GM21529 (cell line): ENCODE measurements around the gene PHLDB2.
"Not testable (repeated sequence)": the region's sequence is repeated elsewhere in the genome, so short reads cannot be mapped to it uniquely, and the experiment has no call there.

Experiments used
- ATAC-seq: cut with Tn5 transposase; IDR thresholded peaks from one replicate; pipeline ENCODE4 v1.9.1; 2021; ENCODE audit not compliant: unreplicated experiment

Gene PHLDB2

DNA sequence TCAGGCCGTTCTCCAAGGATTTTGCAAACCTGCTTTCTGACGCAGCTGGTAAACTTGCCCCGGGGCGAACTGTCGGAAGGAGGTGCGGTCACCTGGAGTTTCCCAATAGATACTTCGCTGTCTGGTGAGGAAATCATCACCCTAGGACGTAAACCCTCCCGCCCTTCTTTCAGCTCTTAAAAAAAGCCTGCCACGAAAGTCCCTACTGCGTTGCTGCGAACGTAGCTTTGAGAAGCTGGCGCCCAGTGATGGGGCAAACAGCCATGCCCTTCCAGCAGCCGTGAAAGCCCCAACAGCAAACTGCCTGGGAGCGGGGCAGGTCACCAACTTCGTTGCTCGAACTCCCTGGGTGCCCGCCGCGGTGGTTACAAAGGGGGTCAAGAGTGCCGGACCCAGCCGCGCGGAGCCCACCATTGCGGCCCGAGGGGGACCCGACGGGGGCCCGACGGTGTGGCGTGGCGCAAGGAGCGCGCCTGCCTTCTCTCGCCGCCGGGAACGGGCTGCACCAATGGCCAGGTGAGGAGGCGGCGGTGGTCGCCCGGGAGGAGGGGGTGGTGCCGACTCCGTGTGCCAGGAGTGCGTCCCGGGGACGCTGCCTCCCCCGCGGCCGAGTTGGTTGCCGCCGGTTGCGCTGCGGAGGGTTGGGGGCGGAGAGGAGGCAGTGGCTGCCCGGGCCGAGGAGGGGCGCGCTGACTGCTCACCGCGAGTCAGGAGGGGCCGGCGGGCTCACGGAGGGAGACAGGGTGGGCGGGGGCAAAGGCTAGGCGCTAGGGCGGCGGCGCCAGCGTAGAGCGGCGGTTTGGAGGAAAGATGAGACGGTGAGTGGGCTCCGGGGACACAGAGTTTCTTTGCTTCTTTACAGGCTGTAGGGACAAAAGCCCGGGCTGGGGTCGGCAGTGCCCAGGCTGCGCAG, at the start of gene PHLDB2:
Gene PHLDB2 (plus strand): TSS at position 205 of the 913 bp plus-strand sequence. CDS start 24,813 bp downstream, outside the sequence.
- peak; percentile 19 for ATAC-seq

DNA sequence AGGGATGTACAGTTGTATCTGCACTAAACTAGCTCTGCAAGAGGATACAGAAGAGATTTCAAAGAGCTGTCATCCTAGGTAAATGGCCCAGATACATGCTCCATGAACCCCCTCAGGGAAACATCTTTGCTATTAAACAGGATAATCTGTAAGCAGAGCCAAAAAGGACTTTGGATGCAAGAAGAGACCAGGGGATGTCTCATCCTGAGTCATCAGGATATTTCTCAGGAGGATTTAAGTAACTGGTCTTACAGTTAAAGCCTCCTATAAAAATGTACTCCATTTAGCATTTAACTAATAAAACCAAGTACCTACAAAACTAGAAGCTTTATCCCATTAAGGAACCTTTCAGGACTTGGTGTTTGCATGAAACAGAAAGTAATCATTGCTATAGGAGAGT, 48.2 kb upstream of the PHLDB2 start:
- no peak for ATAC-seq

DNA sequence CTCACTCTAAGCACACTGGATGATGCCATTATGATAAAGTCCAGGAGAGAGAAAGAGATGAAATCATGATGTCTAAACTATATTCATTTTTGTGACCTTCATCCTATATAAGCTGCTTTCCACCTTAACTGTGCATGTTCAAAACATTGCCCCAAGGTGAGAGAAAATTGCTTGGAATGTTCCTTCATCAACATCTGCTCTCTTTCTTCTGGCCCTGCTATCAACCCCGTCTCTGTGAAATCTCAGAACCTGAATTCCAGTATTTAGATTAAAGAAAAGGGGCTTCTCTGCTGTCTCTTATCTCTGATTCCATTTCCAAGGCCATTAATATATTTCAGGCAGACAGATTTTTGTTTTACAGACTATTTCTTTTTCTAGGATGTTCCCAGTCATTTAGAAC, 47.3 kb upstream of the PHLDB2 start:
- no peak for ATAC-seq

DNA sequence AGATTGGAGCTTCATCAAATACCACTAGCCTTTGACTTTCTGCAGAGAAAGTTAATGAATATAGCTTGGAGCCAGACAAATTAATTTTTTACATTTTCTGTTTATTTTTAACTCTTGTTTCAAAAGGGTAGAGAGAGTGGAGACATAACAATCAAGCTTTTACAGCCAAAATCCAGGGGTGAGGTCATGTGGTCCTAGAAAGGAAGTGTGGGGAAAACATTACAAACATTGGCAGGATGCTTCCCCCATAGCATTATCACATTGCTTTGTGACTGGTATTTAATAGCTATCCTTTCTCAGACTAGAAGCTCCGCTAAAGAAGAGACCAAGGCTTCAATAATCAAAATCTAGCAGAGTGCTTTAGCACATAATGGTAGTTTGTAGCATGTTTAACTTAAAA, 46.4 kb upstream of the PHLDB2 start:
- no peak for ATAC-seq

DNA sequence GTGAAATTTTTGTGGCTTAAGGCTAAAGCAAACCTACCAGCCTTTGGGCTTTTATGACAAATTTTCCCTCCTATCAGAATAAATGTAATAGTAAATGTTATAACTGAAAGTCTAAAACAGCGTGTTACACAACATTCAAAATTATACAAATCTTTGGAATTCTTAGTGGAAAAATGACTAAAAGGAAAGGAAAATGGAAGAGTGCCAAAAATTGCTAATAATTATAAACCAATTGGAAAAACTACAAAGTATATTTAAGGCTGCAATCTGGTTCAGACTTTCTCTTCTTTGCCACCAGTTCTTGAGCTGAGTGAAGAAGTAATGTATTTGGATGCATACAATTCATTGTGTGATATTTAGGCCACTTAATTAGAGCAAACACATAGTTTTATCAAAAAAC, 45.6 kb upstream of the PHLDB2 start:
- ATAC-seq: no peak

DNA sequence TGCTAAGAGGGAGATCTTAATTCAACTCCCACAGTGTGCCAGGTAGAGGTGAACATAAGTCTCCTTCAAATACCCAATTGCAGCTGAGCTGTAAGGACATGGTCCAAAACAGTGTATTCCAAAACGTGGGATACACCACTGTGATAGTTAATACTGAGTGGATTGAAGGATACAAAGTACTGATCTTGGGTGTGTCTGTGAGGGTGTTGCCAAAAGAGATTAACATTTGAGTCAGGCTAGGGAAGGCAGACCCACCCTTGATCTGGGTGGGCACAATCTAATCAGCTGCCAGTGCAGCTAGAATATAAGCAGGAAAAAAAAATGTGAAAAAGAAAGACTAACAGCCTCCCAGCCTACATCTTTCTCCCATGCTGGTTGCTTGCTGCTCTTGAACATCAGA, 45.1 kb upstream of the PHLDB2 start:
- ATAC-seq: no peak

DNA sequence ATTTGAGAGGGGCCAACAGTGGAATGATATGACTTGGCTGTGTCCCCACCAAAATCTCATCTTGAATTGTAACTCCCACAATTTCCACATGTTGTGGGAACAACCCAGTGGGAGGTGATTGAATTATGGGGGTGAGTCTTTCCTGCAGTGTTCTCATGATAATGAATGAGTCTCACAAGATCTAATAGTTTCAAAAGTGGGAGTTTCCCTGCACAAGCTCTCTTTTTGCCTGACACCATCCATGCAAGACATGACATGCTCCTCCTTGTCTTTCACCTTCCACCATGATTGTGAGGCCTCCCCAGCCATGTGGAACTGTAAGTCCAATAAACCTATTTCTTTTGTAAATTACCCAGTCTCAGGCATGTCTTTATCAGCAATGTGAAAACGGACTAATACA, 42.3 kb upstream of the PHLDB2 start:
- not testable (repeated sequence) for ATAC-seq

DNA sequence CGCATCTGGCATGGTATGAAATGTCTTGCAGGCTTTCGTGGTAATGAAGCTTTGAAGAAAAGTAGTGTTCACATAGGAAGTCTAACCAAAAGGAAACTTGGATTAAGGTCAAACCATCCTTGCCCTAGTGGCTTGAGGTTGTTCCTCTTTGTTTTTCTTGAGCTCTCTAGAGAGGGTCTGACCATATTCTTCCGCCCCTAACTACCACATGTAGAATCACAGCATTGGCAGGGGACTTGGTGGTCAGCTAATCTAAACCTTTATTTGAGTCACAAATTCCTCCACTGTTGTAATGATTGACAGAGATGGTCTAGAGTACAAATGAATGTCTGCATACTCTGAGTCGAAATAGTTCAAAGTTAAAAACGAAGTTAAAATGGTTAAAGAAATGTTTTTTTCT, 39.1 kb upstream of the PHLDB2 start:
- no peak for ATAC-seq

DNA sequence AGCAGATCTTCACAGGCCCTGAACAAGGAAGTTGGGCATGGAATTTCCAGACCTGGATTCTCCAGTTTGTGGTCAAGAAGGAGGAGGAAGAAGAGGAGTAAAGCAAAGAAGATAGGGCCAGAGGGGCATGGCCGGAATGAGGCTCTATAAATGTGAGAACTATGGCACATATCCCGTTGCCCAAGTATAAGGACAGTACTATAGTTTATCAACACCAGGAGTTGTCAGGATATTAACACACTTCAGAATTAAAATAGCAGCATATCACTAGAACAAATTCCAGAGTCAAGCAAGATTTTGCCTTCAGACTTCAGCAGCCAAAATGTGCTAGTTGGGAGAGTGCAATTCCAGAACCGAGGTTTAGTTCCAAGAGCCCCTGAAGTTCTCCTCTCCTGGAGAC, 38.4 kb upstream of the PHLDB2 start:
- ATAC-seq: no peak

DNA sequence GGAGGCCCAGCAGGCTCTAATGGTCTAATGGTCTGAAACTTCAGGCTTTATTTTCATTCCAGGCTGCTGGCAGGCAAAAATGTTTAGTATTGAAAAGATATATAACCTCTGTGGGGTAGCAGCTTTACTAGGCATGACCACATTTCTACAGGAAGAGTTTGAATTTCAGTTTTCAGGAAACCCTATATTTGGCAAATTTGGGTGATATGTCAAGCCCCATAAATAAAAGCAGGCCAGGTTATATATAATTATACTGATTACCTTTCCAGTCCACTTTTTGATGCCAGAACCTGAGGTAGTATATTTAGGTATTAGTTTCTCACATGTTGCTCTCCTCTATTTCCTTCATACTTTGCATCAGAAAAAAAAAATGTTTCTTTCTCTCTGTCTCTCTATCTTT, 37.2 kb upstream of the PHLDB2 start:
- no peak for ATAC-seq

DNA sequence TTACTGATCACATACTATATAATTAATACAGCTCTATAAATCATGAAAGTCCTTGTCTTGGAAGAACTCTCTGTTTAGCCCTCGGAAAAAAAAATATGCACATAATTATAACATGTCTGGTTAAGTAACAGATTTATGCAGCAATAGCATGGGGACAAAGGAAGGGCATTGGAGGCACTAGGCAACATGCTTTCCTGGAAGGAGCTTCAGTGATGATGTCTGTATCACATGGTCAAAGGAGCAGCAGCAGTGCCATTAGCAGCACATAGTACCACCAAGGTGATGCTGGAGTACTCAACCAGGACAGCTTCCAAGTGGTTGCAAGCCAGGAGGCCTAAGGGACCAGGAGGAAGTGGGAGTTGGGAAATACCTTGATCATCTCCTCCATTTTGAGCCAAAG, 36.3 kb upstream of the PHLDB2 start:
- no peak for ATAC-seq

DNA sequence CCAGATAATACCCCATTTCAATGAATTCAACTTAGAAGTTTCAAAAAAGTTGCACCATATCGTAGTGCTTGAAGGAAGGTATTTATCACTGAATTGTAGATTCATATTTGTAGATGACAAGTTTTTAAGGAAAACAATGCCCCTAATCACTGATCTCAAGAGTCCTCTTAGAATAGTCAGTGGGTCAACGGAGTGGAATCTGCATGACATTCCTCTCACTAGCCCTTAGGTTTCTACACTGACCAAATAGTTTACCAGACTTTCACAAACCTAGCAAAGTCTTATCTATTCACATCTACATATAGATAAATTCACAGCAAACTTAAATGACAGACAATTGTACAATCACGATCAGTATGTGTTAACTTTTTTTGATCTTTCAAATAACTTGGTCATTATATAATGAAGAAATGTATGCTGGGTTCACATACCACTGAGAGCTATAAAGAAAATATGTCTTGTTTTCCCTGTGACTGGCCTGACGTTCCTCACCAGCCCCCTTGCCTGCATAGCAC, 35.7 kb upstream of the PHLDB2 start:
- no peak for ATAC-seq

DNA sequence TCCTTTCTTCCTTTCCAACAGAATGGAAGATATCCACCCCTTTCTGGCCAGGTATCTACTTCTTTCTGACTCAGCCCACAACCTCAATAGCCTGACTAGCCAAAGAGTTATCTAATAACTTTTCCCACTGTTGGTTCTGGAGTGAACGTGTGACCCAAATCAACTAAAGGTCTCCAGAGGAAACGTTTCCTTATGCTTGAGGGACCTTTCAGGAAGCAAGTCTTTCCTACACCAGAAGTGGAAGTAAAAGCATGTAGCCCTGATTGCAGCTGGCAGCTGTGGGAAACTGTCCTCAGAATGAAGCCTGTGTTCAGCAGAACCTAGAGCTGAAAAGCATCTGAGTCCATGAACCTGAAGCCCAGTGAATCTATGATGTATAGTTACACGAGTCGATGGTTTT, 34.7 kb upstream of the PHLDB2 start:
- ATAC-seq: no peak

DNA sequence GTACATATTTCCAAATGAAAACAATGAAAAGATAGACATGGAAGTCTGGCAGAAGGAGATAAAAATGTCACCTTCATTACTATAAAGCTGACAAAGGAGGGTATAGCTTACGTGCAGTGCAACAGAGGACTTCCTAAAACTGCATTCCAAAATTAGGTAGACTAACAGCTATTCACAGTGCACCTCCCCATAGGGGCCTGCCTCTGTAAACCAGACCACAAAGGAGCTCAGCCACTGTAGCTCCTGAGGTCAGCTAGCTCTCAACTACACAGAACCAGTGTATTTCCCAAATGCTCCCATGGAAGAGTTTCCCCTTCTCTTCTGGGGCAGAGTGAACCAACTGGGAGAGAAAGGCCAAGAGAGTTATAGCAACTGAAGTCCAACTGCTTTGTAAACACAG, 31.2 kb upstream of the PHLDB2 start:
- no peak for ATAC-seq

DNA sequence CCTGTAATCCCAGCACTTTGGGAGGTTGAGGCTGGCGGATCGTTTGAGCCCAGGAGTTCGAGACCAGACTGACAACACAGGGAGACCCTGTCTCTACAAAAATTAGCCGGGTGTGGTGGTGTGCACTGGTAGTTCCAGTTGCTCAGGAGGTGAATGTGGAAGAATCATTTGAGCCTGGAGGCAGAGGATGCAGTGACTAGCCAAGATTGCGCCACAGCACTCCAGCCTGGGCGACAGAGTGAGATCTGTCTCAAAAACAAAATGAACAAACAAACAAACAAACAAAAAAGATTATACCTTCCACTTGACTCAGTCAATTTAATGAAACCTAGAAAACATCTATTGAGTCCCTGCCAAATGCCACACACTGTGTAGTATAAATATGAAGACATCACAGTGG, 30.5 kb upstream of the PHLDB2 start:
- ATAC-seq: no peak

DNA sequence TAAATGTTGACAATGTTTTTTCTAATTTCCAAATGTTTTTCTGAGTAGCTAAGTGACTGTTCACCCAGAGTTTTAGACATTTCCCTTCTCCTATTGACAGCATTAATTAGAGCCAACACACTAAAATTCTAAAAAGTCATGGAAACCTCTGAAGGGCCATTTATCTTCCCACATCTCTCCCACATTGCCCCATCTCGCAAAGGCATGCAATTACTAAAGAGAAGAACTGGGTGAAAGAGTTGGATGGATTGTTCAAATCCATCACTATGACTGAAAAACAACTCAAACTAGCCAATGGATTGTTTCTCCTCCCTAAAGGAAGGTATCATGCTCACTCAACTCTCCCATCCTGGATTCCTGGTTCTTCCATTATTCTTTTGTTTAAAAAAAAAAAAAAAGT, 30.0 kb upstream of the PHLDB2 start:
- no peak for ATAC-seq

DNA sequence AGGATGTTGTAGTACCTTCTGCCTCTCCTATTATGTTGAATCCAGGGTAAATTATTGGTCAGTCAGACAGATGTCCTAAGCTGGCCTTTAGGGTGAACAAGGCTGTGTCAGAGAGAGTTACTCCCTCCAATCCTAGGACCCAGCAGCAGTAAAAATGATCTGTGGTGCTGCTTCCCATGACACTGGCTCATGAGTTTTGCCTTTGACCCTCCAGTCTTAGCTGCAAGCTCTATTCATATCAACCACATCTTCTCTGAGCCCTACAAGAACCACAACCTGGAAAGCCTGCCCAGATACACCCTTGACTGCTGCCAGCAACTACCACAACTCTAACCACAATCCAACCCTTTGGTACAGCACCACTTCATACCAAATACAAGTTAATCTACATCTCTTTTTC, 27.2 kb upstream of the PHLDB2 start:
- no peak for ATAC-seq

DNA sequence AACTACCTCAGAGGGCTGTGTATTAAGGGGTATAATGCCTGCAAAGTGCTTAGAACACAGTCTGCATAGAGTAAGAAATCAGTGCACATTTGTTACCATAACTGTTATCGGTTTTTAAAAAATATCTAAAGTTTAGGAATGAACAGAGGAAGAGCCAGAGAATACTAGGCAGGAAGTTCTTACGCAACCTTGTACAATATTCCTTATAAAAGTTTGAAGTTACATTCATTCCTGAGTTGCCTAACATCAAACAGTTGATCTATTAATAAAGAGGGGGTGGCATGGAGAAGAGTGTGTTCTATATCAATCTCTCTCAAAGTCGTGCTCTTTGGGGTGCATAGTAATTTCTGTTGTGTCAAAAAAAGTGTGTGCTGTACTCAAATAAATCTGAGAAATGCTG, 22.0 kb upstream of the PHLDB2 start:
- ATAC-seq: no peak

DNA sequence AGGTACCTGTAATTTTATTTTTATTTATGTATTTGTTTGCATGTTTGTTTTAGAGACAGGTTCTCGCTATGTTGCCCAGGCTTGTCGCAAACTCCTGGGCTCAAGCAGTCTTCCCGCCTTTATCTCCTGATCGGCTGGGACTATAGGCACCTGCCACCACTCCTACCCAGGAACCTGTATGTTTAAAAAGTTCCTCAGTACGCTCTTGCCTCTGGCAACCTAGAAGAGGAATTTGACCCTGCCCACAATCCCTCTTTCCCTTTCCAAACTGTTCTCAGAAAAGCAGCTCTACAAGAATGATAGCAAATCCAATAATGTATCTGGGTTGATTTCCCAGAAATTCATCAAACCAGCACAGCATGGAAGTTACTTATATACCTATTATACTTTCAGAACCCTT, 20.9 kb upstream of the PHLDB2 start:
- ATAC-seq: no peak

DNA sequence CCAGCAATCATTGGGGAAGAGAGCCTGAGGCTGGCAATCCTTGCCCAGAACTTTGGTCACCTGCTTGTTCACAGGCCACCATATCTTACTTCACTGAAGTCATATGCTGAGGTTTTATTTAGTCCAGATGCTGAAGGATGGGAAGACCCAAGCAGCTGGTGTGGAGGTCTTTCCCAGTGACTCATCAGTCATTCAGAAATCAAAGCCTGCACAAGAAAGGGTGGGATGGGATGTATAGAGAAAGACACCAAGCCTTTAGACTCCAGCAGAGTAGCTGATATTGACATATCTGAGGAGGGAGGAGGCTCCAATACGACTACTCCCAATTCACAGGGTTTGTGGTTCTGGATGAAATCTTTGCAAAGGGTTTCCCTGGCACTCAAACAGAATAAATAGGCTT, 13.0 kb upstream of the PHLDB2 start:
- no peak for ATAC-seq

DNA sequence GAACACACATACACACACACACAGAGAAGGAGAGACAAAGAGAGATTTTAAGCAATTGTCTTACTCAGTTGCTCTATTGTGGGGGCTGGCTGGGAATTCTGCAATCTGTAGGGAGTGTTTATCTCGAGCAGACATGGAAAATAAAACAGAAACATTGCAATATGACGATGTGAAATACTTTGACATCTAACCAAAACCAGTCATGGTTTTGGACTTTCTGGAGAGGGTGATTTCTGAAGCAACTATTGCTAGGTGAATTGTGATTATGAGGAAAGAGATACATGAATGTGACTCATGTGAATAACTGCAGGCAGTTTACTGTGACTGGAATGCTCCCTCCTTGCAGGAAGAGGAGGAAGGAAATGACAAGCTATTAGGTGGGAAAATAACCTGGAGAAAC, 12.3 kb upstream of the PHLDB2 start:
- no peak for ATAC-seq

DNA sequence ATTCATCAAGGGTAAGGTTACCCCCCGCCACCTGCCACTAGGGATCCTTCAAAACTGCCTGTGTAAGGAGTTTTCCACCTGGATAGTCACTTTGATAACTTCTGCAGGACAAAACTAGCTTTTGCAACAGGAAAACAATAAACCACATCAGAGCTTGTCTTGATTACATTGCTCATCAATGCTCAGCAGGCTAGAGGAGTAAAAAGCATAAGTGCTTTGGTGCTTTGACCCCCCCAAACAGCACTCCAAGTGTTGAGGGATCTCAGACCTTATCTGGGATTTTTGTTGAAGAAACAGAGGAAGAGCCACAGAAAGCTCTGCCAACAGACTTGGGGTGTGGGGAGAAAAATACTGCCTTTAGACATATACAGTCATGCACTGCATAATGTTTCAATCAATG, 10.8 kb upstream of the PHLDB2 start:
- no peak for ATAC-seq

DNA sequence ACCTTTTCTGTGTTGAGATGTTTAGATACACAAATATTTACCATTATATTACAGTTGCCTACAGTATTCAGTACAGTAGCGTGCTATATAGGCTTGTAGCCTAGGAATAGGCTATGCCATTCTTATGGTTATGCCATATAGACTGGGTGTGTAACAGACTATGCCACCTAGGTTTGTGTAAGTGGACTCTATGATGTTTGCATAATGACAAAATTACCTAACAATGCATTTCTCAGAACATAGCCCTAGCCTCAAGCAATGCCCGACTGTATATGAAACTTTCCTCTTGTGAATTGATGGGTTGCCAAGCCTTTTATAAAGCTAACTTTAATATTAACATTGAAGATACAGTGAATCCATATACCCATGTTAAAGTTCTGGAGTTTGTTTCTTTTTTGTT, 10.3 kb upstream of the PHLDB2 start:
- no peak for ATAC-seq
